ENCODE data around the gene OR7D2. TPM values are rescaled to one million over a fixed set of nuclear protein-coding genes. Genes with fewer than 3 reads are reported as not detected.

Gene OR7D2
- total RNA-seq, 1 experiment from 2014 or later, result 0.07 TPM

GRCh38 chr19:9149997-9150396 lies 28.8 kb upstream of the OR7D2 start:
- ChIA-PET CTCF (no interaction called here), RAD21 (ENCODE audit: low non-redundant PET in 1 of 2, low total read pairs in 2 of 2, uncharacterized antibody in 2 of 2, unreplicated experiment in 2 of 2) (no interaction called here), POLR2A (no interaction called here)
- H3K36me3 ChIP-seq (ENCODE audit: control insufficient read depth in 1 of 2, insufficient read depth in 2 of 2, low read length in 2 of 2), result peaks cover 0 to 55% of the 10 kb centered on the region in 2 experiments; a peak in 1 of 4 replicates
- DNase-seq (ENCODE audit: low read depth, low spot score), result no peak
- no peak overlapping the region for H3K27ac ChIP-seq (ENCODE audit: low read depth, low read length)
- no peaks in the 10 kb centered on the region for H3K27me3 ChIP-seq (ENCODE audit: insufficient read depth, low read length)
- H3K9me2 ChIP-seq (ENCODE audit: insufficient read depth), result no peaks in the 10 kb centered on the region
- no peak for TF ChIP-seq CBX3 (IDR thresholded peaks at IDR 0.05; ENCODE audit: low read depth)
- no peak for TF ChIP-seq ELF1 (IDR thresholded peaks at IDR 0.05; ENCODE audit: borderline replicate concordance, low read depth)
- TF ChIP-seq POLR2AphosphoS5 (IDR thresholded peaks at IDR 0.05; ENCODE audit: low read depth, low read length), result no peak
- TF ChIP-seq RAD21 (IDR thresholded peaks at IDR 0.05; ENCODE audit: low read depth), result no peak
- TF ChIP-seq CTCF (IDR thresholded peaks at IDR 0.05 in 2 of 3, conservative IDR thresholded peaks at IDR 0.05 in 1 of 3; ENCODE audit: borderline replicate concordance in 1 of 3, insufficient read depth in 1 of 3, low read depth in 2 of 3, low read length in 2 of 3), result no peak
- TF ChIP-seq ATF3 (IDR thresholded peaks at IDR 0.05), result no peak
- TF ChIP-seq FOSL1 (IDR thresholded peaks at IDR 0.05; ENCODE audit: low read depth), result no peak
- no peak for TF ChIP-seq MAX (IDR thresholded peaks at IDR 0.05)
- TF ChIP-seq YY1 (IDR thresholded peaks at IDR 0.05; ENCODE audit: extremely low read depth, insufficient replicate concordance, low read depth, low read length), result no peak
- TF ChIP-seq EZH2 (IDR thresholded peaks at IDR 0.05), result no peak
- no peak for TF ChIP-seq CEBPB (IDR thresholded peaks at IDR 0.05; ENCODE audit: low read depth)
- no peak for TF ChIP-seq SP1 (IDR thresholded peaks at IDR 0.05; ENCODE audit: low read depth)
- no peak for TF ChIP-seq TCF7L2 (IDR thresholded peaks at IDR 0.05; ENCODE audit: borderline replicate concordance, extremely low read depth, insufficient read depth, insufficient read length)
- TF ChIP-seq REST (IDR thresholded peaks at IDR 0.05; ENCODE audit: low read depth), result no peak
- TF ChIP-seq ZBTB33 (IDR thresholded peaks at IDR 0.05; ENCODE audit: extremely low read depth, insufficient replicate concordance, low read length), result no peak
- TF ChIP-seq SIN3A (IDR thresholded peaks at IDR 0.05; ENCODE audit: low read depth), result no peak
- TF ChIP-seq POLR2A (IDR thresholded peaks at IDR 0.05; ENCODE audit: borderline replicate concordance, extremely low read depth, insufficient read depth, insufficient read length), result no peak
- no peak for TF ChIP-seq JUND (IDR thresholded peaks at IDR 0.05)
- no peak for TF ChIP-seq ZNF274 (IDR thresholded peaks at IDR 0.05; ENCODE audit: low read depth, low read length)
- TF ChIP-seq EGR1 (IDR thresholded peaks at IDR 0.05; ENCODE audit: low read depth), result no peak
- no peak overlapping the region for H3K4me2 ChIP-seq (ENCODE audit: low read length)
- BruUV-seq (replicated peaks), result no TSS peak
- peaks cover 100% of the 10 kb centered on the region for H3K79me2 ChIP-seq (ENCODE audit: insufficient read depth, low read length)
- H4K20me1 ChIP-seq (ENCODE audit: insufficient read depth), result no peaks in the 10 kb centered on the region
- intact Hi-C loops (cut with micrococcal nuclease), result loop anchor here (10.0 kb wide), 1 partner anchor 285 kb away; the partner anchor contains the start of gene ZNF266
- H2AFZ ChIP-seq (ENCODE audit: low read depth, low read length, poor library complexity, severe bottlenecking), result no peak overlapping the region
- peaks cover 44 to 57% of the 10 kb centered on the region in 2 experiments; a peak in 3 of 4 replicates for H3K9me3 ChIP-seq (ENCODE audit: control insufficient read depth in 1 of 2, insufficient read depth in 1 of 2, low read depth in 1 of 2, low read length in 2 of 2)
- peak; percentile 36; the same call in 1 of the 2 replicates for ATAC-seq
- no peak overlapping the region for H3K9ac ChIP-seq (ENCODE audit: low read length)
- H3K4me1 ChIP-seq (ENCODE audit: control insufficient read depth in 1 of 2, insufficient read depth in 2 of 2, low read length in 2 of 2), result peaks cover 0 to 6% of the 10 kb centered on the region in 2 experiments; a peak in 1 of 4 replicates
- H3K4me3 ChIP-seq (replicated peaks in 1 of 2; ENCODE audit: low read depth in 1 of 2, low read length in 2 of 2), result no peak overlapping the region

All from HCT116 (cell line).